Measurements from ENCODE around the gene NT5C3B.

- TF ChIP-seq, protein P1, sequence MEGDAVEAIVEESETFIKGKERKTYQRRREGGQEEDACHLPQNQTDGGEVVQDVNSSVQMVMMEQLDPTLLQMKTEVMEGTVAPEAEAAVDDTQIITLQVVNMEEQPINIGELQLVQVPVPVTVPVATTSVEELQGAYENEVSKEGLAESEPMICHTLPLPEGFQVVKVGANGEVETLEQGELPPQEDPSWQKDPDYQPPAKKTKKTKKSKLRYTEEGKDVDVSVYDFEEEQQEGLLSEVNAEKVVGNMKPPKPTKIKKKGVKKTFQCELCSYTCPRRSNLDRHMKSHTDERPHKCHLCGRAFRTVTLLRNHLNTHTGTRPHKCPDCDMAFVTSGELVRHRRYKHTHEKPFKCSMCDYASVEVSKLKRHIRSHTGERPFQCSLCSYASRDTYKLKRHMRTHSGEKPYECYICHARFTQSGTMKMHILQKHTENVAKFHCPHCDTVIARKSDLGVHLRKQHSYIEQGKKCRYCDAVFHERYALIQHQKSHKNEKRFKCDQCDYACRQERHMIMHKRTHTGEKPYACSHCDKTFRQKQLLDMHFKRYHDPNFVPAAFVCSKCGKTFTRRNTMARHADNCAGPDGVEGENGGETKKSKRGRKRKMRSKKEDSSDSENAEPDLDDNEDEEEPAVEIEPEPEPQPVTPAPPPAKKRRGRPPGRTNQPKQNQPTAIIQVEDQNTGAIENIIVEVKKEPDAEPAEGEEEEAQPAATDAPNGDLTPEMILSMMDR (IDR thresholded peaks at IDR 0.05) = no peak
- no peak for TF ChIP-seq POLR2A (IDR thresholded peaks at IDR 0.05)
These were observed at the start of gene NT5C3B for GRCh38 chr17:41835800-41836549.

Measured in lower leg skin (tissue), 3 donors.